ENCODE data around the gene ARL14EP.

Gene ARL14EP

DNA sequence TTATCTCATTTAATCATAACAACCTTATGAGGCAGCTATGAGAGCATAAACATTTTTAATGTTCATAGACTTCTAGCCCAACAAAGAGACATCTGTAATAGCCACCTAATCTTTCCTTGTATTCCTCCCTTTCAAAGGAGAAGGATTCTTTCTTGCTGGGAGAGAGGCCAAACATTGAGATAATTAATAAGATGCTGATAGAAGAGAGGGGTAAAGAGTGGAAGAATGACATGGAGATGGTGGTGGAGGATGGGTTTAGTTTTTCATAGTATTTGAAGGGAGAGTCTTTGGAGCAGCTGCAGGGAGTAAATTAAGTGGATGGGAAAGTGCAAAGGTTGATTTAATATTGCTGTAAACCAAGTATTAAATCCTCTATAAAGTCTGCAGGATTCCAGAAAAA, 57.9 kb downstream of the ARL14EP start:
- DNase-seq (ENCODE audit: low read depth in 2 of 2) = no peak

DNA sequence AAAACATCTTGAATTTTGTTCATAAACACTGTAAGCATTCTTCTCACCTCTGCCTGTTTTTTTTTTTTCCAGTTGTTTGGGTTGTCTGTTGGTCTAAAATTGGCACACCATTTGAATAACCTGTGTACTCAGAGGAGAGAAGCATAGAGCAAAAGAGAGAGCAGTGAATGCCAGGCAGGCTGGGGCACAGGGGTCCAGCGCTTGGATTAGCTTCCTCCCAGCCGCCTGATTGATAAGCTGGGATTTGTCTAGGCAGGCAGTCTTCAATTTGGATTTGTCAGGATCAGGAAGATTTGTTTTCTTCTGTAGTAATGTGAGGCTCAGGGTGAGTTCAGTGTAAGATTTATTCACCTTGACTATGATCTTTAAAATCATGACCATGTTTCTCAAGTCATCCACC, 59.0 kb downstream of the ARL14EP start:
- no peak for DNase-seq (ENCODE audit: low read depth in 2 of 2)

Data from stimulated activated CD8-positive, alpha-beta memory T cell treated with anti-CD3 and anti-CD28 coated beads, Interleukin-15, amount 100 ng/mL, for 48 hours (primary cell).